Esophagus muscularis mucosa (tissue), 4 donors: ENCODE results near the gene LRP8. TPM values are rescaled to one million over a fixed set of nuclear protein-coding genes. Genes with fewer than 3 reads are reported as not detected.
A peak's percentile ranks its signal among the peaks of the same experiment; 100 is the strongest.

Experiments used
- DNase-seq: peaks from one replicate; pipeline ENCODE4 v3.0.0-alpha.2; 2017; ENCODE audit errors: extremely low spot score
- H3K27ac ChIP-seq, 4 donors: fragments of 200-600 bp; sonication (generic); replicated peaks in 1 of 4; 1 replicate in 3 of 4; 2 replicates in 1 of 4; pipeline ENCODE4 v1.5.1; 2016 to 2019; ENCODE audit warnings: mild to moderate bottlenecking in 1 of 4
- H3K27me3 ChIP-seq, 4 donors: fragments of 200-600 bp; sonication (generic); one replicate each; pipeline versions ENCODE4 v1.5.1 to v1.6.0; 2016 to 2019
- H3K36me3 ChIP-seq, 4 donors: fragments of 200-600 bp; sonication (generic); one replicate each; pipeline ENCODE4 v1.5.1; 2016 to 2019
- H3K4me1 ChIP-seq, 4 donors: fragments of 200-600 bp; sonication (generic); one replicate each; pipeline ENCODE4 v1.5.1; 2016 to 2019
- H3K4me3 ChIP-seq, 4 donors: fragments of 200-600 bp; sonication (generic); 1 replicate in 2 of 4; 2 replicates in 2 of 4; pipeline ENCODE4 v1.5.1; 2016 to 2019; ENCODE audit warnings: mild to moderate bottlenecking in 4 of 4, moderate library complexity in 1 of 4
- H3K9me3 ChIP-seq, 4 donors: fragments of 200-600 bp; sonication (generic); 1 replicate in 3 of 4; 2 replicates in 1 of 4; pipeline ENCODE4 v1.5.1; 2016 to 2019
- CTCF ChIP-seq, 3 experiments: fragments of 200-600 bp in 2 of 3; fragments of 450-650 bp in 1 of 3; sonication (generic) in 2 of 3; IDR thresholded peaks; one replicate each; pipeline ENCODE4 v1.5.1; 2017 to 2019; ENCODE audit warnings: antibody characterized with exemption in 3 of 3, mild to moderate bottlenecking in 2 of 3, moderate library complexity in 1 of 3
- EP300 ChIP-seq: sonication (generic); formaldehyde crosslinking; IDR thresholded peaks from one replicate; pipeline ENCODE4 v1.6.1; 2017; ENCODE audit warnings: antibody characterized with exemption
- POLR2A ChIP-seq: fragments of 450-650 bp; IDR thresholded peaks from one replicate; pipeline ENCODE4 v1.6.1; 2017; ENCODE audit warnings: antibody characterized with exemption, moderate library complexity, mild to moderate bottlenecking, low read depth
- POLR2AphosphoS5 ChIP-seq, 2 donors: sonication (generic); formaldehyde crosslinking; IDR thresholded peaks; one replicate each; pipeline ENCODE4 v1.6.1; 2017; ENCODE audit warnings: antibody characterized with exemption in 2 of 2
- WGBS: methylation state at CpG from one replicate; pipeline ENCODE4 v1.1.5; 2018; 5-methylcytosine and 5-hydroxymethylcytosine counted together
- intact Hi-C: fragments of 100-400 bp; cut with DNase I; formaldehyde crosslinking; loops from one replicate; pipeline ENCODE4 v1.15.1; 2023
- total RNA-seq, 4 donors: library from RNA; depleted of rRNA; stranded (reverse); fragments of >200 nt; gene quantifications; one replicate each; pipeline versions ENCODE4 v1.1.0 to v1.2.1, GENCODE V29; 2016

Gene LRP8
- total RNA-seq, 4 donors from 2014 or later, result 0.83 to 6.0 (median 1.9) TPM

GRCh38 chr1:53362270-53362669 lies 34.4 kb upstream of the LRP8 start:
- Histone ChIP-seq H3K4me3 (no peak overlapping the region), H3K9me3 (peaks cover 0 to 8% (median 3%) of the 10 kb centered on the region in 4 donors), H3K36me3 (no peaks in the 10 kb centered on the region), H3K27me3 (peaks cover 0 to 8% (median 0%) of the 10 kb centered on the region in 4 donors), H3K4me1 (no peaks in the 10 kb centered on the region), H3K27ac (no peak overlapping the region)
- 68% methylated on average over 2 of the region's 2 CpGs for WGBS
- no peak for TF ChIP-seq POLR2A
- TF ChIP-seq EP300, result no peak
- no peak for TF ChIP-seq POLR2AphosphoS5 (IDR thresholded peaks at IDR 0.05)
- TF ChIP-seq CTCF (IDR thresholded peaks at IDR 0.05), result no peak
- intact Hi-C loops, result no loop called here
- no peak for DNase-seq

- no peak for TF ChIP-seq CTCF (IDR thresholded peaks at IDR 0.05)
- no peak for TF ChIP-seq POLR2A
- TF ChIP-seq POLR2AphosphoS5 (IDR thresholded peaks at IDR 0.05), result no peak
- no peak for TF ChIP-seq EP300
- DNase-seq, result no peak
- H3K4me3 ChIP-seq, result no peak overlapping the region
- no peaks in the 10 kb centered on the region for H3K4me1 ChIP-seq
- H3K36me3 ChIP-seq, result no peaks in the 10 kb centered on the region
- H3K27ac ChIP-seq, result no peak overlapping the region
- WGBS, result 81% methylated on average over 3 of the region's 3 CpGs
- peaks cover 0 to 8% (median 0%) of the 10 kb centered on the region in 4 donors for H3K27me3 ChIP-seq
- intact Hi-C loops, result no loop called here
- H3K9me3 ChIP-seq, result peaks cover 0 to 14% (median 10%) of the 10 kb centered on the region in 4 donors
Measured at GRCh38 chr1:53361541-53361961, 33.7 kb upstream of the LRP8 start.

GRCh38 chr1:53359934-53360276 lies 32.0 kb upstream of the LRP8 start:
- no peaks in the 10 kb centered on the region for H3K4me1 ChIP-seq
- WGBS, result 60% methylated on average over 2 of the region's 2 CpGs
- H3K4me3 ChIP-seq, result no peak overlapping the region
- peak; percentile 31 for DNase-seq
- peaks cover 0 to 22% (median 14%) of the 10 kb centered on the region in 4 donors for H3K9me3 ChIP-seq
- intact Hi-C loops, result no loop called here
- TF ChIP-seq EP300 (no peak), CTCF (IDR thresholded peaks at IDR 0.05) (no peak), POLR2AphosphoS5 (IDR thresholded peaks at IDR 0.05) (no peak), POLR2A (no peak)
- no peaks in the 10 kb centered on the region for H3K36me3 ChIP-seq
- no peak overlapping the region for H3K27ac ChIP-seq
- H3K27me3 ChIP-seq, result peaks cover 0 to 8% (median 0%) of the 10 kb centered on the region in 4 donors

GRCh38 chr1:53359225-53359933 lies 31.5 kb upstream of the LRP8 start:
- Histone ChIP-seq H3K27me3 (peaks cover 0 to 8% (median 0%) of the 10 kb centered on the region in 4 donors), H3K4me3 (no peak overlapping the region), H3K9me3 (peaks cover 0 to 22% (median 14%) of the 10 kb centered on the region in 4 donors), H3K36me3 (no peaks in the 10 kb centered on the region), H3K4me1 (no peaks in the 10 kb centered on the region), H3K27ac (no peak overlapping the region)
- TF ChIP-seq POLR2AphosphoS5 (IDR thresholded peaks at IDR 0.05), result no peak
- no peak for TF ChIP-seq CTCF (IDR thresholded peaks at IDR 0.05)
- no peak for TF ChIP-seq POLR2A
- no peak for TF ChIP-seq EP300
- DNase-seq, result peak; percentile 53
- intact Hi-C loops, result no loop called here
- WGBS, result 74% methylated on average over 3 of the region's 4 CpGs
